Retinal pigment epithelial cell (primary cell): ENCODE results near the gene DYDC1.

Experiments
- DNase-seq: peaks from one replicate; pipeline ENCODE4 v3.0.0-alpha.2; 2010; ENCODE audit warnings: low read depth
- H3K4me3 ChIP-seq: 2 replicates; pipeline ENCODE4 v1.5.1; 2011; ENCODE audit warnings: mild to moderate bottlenecking, low read length, control low read depth, moderate library complexity
- CTCF ChIP-seq: conservative IDR thresholded peaks from 2 replicates; pipeline ENCODE4 v1.5.1; 2011; ENCODE audit warnings: low read depth, low read length, control low read depth, inconsistent platforms

Gene DYDC1

DNA sequence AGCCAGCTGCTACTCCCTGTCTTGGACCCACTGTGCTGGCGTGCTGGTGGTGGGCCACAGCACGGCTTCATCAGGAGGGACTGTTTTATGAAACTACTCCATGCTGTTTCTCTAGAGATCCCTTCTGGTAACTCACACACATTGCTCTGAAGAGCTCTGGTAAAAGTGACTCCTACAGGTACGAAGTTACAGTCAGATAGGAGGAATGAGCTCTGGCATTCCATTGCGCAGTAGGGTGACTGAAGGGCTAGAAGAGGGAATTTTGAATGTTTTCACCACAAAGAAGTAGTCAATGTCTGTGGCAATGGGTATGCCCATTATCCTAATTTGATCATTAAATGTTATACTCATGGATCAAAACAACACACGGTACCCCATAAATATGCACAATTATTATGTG is 67.7 kb downstream of the DYDC1 start:
- no peak for TF ChIP-seq CTCF
- H3K4me3 ChIP-seq, result no peak overlapping the region
- no peak for DNase-seq
